ENCODE data around the gene SERTAD3.
A peak's percentile ranks its signal among the peaks of the same experiment; 100 is the strongest.
"Not testable (repeated sequence)": the region's sequence is repeated elsewhere in the genome, so short reads cannot be mapped to it uniquely, and the experiment has no call there.

SERTAD3 gene

DNA sequence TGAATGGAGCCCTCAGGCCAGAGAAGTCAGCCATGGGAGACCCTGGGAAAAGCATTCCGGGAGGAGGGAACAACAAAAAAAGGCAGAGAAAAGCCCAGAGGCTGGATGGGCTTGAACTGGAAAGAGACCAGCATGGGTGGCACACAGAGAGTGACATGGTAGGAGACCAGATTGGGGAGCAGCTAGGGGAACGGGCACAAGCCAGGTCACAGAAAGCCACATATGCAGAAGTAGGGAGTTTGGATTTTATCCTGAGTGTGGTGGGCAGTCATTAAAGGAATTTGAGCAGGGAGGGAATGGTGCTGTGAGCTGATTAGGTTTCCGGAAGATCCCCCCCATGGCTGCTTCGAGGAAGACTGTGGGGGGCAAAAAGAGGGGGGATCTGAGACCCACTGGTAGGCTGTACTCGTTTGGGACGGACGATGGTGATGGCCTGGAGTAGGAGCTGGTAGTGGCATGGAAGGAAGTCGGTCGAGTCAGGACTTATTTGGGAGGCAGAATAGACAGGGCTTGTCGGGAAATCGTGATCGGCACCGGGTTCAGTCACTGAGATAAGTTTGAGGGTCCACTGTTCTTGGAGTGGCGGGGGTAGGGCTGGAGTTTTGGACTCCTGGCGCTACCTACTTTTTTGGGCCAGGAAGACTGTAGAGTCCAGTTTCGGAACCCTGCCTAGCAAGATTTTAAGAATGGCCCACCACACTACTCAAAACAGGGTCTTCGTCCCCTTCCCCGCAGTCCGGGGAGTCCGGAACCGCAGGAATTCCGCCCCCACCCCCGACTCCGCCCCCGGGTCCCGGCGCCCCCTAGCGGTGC lies 19.3 kb downstream of the SERTAD3 start:
- no peak for DNase-seq

DNA sequence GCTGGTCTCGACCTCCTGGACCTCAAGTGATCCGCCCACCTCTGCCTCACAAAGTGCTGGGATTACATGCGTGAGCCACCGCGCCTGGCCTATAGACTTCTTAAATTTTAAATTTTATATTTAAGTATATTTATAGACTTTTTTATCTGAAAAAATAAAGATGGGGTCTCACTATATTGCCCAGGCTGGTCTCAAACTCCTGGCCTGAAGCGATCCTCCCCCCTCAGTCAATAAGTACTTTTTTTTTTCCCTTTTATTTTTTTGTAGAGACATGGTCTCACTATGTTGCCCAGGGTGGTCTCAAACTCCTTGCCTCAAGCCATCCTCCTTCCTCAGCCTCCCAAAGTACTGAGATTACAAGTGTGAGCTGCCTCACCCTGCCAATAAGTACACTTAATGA lies 20.2 kb downstream of the SERTAD3 start:
- no peak for DNase-seq

DNA sequence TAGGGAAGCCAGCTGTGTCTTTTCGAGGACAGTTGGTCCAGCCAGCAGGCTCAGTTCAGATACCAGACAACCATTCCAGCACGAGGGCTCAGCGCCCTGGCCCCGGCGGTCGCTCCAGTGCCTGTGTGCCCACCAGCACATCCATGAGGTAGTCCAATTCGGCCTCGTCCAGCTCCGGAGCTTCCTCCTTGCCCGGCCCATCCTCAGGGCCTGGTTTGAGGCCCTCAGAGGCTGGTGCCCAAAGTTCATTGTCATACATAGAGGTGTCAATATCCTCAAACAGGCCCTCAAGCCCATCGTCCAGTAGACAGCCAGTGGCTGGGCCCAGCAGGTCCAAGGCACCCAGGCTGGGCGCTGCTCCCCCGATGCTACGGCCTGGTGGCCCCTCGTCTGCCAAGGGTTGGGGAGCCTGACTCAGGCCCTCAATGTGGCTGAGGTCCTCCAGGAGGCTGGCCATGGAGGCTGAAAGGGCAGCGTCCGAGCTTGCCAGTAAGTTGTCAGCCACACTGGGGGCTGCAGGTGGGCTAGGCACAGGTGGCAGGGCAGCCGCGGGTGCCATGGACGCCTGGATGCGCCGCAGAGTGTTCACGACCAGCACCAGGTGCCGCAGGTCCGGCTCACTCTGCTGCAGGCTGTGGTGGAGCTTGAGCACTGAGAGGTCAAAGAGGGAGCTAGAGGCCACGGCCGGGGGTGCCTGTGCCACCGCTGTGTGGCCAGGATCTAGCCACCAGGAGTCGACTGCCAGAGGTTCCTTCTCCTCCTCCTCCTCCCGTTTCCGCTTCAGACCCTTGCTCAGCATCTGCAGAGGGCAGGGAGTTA lies 21.2 kb downstream of the SERTAD3 start:
- no peak for DNase-seq

DNA sequence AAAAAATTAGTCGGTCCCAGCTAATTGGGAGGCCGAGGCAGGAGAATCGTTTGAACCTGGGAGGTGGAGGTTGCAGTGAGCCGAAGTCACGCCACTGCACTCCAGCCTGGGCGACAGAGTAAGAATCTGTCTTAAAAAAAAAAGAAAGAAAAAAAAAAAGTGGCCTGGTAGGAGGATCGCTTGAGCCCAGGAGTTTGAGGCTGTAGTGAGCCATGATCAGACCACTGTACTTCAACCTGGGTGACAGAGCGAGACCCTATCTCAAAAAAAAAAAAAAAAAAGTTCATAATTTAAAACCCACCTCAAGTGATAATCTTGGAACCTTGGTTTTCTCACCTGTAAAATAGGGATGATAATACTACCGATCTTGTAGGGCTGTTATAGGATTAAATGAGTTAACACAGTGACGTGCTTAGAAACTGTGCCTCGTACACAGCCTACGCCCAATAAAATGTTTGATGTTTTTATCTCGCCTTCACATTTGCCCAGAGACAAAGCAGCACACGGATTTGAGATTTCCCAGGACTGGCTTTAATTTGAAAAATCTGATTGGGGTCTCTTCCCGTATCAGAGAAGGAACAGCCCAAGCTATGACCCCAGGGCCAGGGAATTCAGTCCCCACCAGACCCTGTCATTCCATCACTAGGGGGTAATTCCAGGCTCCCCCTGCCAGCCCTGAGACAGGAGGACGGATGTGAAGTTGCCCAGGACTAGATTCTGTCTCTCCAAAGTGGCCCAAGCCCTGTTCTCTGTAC lies 22.0 kb downstream of the SERTAD3 start:
- DNase-seq, result no peak

DNA sequence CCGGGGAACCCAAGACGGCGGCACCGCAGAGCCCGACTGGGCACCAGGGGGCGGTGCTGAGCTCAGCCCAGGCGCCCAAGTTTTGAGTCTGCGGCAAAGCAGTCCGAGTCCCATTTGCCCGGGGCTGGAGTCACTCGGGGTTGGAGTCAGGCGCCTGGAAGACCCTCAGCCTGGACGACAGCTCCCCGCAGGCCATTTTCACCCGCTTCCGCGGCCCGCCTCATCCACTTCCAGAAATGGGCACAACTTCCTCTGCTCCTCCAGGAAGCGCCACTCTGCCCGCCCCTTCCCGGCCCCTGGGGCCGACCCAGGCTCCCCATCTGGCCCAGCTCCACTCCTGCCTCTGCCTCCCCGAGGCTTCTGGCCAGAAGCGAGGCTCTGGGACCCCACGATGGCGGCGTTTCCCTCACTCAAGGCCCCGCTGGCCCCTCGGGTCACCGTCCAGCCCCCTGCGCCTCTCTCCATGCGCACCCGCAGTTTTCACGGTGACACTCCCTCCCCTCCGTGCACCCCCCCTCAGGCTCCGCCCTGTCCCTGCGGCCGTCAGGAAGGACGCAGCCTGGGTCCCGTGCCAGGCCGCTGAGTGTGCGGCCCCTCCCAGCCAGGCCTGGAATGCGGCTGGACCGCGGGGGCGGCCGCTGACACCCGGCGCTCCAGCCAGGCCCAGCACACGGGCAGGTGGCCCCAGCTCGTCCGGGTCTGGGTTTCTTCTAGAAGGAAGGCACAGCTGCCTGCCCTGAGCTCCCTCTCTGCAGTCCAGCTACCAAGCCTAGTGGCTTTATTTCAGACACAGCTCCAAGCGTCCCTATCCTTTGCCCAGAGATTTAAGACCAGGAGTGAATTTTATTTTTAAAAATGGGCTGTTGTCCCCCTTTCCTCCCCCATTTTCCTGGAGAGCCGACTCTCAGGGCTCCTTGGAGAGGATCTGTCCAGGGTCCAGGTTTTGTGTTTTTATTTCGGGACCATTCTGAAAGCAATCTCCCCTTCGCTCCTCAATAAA lies 23.1 kb downstream of the SERTAD3 start:
- peak; percentile 77 to 85 for DNase-seq

DNA sequence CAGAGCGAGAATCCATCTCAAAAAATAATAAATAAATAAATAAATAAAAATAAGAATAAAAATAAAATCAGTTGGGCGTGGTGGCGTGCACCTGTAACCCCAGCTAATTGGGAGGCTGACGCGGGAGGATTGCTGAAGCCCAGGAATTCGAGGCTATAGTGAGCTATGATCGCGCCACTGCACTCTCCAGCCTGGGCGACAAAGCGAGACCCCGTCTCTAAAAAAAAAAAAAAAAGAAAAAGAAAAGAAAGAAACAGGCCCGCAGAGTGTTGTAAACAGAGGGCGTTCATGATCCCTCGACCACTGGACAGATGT lies 23.7 kb downstream of the SERTAD3 start:
- no peak for DNase-seq

DNA sequence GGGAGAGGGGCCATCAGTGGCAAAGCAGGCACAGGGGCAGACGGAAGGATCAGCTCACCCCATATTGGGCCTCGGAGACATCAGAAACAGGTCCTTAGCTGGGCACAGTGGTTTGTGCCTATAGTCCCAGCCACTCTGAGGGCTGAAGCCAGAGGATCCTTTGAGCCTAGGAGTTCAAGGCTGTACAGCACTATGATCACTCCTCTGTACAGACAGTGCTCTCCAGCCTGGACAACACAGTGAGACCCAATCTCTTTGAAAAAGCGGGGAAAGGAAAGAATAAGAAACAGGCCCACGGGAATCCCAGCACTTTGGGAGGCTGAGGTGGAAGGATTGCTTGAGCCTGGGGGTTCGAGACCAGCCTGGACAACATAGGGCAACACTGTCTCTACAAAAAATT lies 24.4 kb downstream of the SERTAD3 start:
- no peak for DNase-seq

DNA sequence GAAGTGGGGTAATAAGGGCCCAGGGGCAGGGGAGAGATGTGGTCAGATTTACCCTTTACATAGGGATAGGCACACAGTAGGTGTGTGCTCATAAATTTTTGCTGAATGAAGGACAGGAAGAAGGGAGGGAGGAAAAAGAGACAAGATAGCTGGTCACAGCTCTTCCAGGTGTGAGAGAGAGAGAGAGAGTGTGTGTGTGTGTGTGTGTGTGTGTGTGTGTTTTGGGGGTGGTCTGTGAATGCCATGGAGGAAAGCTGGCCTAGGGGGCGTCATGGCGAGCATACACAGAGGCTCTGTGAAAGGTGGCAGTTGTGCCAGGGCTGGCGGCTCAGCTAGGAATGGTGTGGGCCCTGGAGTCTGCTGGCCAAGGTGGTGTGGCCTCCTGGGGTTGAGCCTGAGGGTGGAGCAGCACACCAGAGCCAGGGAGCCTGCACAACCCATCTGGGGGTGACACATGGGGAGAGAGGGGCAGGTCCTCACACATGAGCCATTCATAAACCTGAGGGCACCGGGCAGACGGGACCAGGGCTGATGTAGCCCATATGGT lies 25.0 kb downstream of the SERTAD3 start:
- no peak for DNase-seq

DNA sequence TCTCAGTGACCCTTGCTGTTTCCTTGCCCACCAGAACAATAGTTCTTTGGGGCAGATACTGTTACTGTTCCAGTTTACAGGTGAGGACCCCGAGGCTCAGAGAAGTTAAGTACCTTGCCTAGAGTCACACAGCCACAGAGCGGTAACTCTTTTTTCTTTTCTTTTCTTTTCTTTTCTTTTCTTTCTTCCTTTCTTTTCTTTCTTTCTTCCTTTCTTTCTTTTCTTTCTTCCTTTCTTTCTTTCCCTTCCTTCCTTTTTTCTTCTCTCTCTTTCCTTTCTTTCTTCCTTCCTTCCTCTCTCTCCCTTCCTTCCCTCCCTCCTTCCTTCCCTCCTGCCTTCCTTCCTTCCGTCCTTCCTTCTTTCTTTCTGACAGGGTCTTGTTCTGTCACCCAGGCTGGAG lies 26.1 kb downstream of the SERTAD3 start:
- no peak for DNase-seq

DNA sequence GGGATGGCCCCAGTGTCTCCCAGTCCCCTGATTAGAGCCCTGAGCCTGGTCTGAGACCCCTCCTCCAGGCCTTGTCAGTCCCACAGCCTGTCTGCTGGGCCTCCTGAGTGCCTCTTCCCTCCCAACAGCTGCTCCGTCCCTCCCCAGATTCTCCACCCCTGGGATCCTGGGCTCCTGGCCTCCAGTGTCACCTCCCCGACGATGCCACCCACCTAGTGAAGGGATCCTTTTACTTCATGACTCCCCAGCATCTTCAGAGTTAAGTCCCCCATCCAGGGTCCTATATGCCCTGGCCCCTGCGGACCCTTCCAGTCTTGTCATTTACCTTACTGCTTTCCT lies 26.5 kb downstream of the SERTAD3 start:
- DNase-seq, result no peak

DNA sequence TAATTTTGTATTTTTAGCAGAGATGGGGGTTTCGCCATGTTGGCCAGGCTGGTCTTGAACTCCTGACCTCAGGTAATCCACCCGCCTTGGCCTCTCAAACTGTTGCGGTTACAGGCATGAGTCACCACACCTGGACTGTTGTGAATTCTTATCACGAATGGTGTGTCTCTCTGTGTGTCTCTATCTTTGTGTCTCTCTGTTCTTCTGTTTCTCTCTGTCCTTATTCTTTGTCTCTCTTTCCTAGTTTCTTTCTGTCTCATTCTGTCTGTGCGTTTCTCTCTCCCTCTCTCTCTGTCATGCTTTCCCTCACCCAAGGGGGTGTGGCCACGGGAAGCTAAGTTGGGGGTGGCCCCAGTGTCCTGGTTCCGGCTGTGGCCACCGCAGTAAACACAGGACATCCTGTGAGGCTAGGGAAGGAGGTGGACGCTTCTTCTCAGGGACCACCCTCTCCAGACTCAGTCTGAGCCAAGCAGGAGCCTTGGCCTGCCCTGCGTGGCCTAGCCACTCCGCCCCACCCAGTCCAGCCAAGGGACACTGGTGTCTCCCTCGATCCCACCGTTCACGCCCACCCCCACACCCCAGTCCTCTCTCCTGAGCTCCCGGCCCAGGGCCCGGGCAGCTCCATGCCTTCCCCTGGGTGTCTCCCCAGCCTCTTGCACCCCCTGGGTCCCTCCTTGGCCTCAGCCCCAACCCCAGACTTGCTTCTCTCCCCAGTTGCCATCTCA lies 27.1 kb downstream of the SERTAD3 start:
- no peak for DNase-seq

DNA sequence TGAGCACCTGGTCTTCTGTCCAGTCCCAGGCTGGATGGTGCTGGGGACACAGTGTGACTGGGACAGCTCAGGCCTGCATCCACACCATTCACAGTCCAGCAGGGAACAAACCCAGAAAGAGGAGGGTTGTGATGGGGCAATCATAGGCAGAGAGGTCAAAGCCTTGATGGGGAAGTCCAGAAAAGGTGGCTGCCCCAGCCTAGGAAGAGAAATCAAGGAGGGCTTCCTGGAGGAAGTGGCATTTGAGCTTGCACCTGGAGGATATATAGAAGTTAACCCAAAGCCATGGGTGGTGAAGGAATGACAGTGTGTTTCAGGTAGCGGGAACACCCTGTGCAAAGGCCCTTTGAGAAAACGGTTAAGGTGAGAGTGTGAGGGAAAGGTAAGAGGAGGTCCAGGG lies 28.4 kb downstream of the SERTAD3 start:
- DNase-seq, result no peak

DNA sequence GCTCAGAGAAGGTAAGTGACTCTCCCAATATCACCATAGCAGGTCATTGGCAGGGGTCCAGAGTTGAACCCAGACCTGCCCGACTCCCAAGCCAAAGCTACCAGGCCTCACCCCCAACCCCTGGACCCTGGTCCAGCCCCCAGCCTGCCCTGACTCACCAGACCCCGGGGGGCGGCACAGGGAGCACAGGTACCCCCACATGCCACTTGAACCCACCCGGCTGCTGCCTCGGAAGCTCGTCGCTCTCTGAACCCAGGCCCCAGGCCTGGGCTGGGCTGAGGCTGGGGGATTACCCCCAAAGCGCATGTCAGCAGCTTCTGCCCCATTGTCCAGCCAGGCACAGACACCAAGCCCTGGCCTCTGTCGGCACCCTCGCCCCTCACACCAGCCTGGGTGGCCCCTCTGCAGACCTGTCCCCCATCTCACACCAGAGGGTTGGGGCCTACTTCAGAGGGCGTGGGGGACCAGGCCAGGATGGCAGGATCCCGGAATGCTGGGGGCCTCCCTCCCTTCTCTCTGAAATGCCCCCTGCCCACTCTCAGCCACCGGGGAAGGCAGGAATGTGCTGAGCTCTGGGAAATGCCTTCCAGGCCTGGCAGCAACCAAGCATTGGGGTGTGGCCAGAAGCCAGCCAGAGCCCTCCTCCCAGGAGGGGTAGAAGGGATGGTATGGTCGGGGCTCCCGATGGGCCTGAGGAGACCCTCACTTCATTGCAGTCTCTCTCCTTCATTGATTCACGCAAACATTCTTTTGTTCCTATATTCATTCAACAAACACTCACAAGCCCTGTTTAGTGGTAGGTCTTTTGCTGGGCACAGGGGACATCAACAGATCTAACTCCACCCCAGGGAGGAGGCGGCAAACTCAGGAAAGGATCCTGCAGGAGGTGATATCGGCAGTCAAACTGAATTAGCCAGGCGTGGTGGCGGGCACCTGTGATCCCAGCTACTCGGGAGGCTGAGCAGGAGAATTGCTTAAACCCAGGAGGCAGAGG lies 29.3 kb downstream of the SERTAD3 start:
- DNase-seq, result no peak

DNA sequence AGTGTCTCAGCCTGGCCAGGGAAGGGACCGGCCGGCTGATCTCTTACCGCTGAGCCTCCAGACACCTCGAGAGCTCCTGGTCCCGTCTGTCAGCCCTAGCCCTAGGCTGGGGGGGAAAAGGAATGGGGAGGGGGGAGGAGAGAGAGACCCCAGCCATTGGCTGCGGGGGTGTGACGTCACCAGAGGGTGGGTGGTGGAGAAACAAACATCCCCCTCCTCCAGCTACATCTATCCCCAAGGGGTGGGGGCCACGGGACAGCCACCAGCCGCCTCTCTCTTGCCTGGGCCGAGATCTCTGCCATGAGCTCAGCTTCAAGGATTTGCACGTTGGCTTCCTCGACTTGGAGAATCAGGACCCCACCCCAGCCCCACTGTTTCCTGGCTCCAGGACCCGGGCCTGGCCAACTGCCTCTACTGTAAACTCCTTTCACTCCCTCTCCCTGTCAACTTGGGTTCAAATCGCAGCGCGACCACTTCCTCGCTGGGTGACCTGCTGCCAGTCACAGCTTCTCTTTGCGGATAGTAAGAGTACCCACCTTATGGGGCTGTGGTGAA lies 30.8 kb downstream of the SERTAD3 start, which contains the start of gene PRX:
Gene PRX, minus strand, starts transcription at position 88 of the 555 bp plus-strand sequence. CDS start 5,446 bp downstream, outside the sequence.
- DNase-seq, result no peak

DNA sequence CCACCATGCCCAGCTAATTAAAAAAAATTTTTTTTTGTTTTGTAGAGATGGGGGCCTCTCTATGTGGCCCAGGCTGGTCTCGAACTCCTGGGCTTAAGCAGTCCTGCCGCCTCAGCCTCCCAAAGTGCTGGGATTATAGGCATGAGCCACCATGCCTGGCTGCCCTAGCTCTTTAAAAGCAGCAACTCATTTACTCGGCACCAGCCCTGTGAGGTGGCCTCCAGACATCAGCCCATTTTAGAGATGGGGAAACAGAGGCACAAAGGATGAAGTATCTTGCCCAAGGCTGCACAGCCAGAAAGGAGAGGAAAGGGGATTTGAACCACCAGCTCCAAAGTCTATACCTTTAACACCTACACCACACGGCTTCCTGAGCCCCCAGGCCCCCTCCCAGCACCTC lies 31.3 kb downstream of the SERTAD3 start:
- DNase-seq, result no peak

DNA sequence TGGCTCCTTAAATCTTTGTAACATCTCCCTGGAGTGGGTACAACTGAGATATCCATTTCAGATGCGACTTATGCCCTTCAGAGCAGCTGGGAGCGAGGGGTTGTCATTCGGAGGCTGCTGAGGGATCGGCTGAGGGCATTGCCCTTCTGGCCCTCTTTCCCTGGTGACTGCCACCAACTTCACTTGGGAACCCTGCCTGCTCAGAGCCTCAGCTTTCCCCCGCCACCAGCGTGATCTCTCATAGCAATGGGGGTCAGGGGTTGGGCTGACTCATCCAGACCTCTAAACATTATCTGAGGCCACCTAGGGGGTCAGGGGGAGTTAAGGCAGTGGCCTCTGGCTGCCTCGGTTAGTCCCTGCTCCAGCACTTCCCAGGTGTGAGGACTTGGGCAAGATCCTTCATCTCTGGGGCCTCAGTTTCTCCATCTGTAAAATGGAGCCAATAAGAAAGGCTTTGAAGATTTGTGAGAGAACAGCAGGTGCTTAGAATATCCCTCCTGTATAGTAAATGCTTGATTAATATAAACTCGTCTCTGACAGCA lies 32.1 kb downstream of the SERTAD3 start:
- no peak for DNase-seq

DNA sequence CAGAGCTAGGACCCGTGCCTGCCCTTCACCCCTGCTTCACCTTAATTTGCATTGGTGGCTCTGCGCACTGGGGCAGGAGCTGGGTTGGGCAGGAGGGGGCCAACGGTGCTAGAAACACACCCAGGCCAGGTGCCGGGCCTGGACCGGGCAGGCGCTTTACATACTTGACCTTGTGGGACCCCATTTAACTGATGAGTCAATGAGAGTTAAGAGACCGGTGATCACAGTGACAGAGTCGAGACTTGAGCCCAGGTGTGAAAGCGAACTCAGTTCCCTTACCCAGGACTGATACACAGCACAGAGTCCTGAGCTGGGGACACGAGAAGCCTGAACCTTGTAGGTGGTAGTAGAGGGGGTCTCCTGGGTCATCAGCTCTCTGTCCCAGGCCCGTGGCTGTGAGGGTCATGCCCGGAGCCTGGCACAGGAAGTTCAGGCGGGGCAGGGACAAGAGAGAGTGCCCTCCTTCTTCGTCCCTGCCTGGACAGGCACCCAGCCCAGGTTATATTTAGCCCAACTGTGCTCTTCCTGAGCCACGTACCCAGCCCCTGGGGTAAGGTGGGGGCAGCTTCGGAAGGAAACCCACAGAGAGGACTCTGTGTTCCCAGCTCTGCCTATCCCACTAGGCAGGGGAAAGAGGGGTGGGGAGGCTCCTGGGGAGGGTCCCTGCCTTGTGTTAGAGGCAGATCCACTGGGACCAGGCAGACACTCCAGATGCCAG lies 32.9 kb downstream of the SERTAD3 start:
- DNase-seq, result no peak

DNA sequence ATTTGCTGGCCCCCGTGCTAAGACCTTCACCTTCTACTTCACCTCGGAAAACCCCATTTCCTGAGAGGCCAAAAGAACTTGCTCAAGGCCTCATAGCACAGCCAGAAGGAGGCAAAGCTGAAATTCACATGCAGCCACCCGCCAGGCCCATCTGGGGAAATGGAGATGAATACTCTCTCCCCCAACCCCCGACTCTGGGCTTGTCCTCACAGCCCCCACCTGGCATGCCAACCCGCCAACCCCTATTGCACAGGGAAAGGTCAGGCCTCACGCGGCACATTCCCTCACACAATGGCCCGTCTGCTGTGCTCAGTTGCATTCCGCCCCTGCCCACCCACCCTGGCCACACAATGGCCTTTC lies 34.1 kb downstream of the SERTAD3 start:
- DNase-seq, result no peak

DNA sequence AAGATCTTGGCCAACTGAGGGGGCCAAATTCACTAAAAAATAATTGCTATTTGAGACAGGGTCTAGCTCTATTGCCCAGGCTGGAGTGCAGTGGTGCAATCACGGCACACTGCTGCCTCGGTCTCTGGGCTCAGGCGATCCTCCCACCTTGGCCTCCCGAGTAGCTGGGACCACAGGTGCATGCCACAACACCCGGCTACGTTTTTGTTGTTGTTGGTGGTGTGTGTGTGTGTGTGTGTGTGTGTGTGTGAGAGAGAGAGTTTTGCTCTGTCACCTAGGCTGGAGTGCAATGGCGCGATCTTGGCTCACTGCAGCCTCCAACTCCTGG lies 35.6 kb downstream of the SERTAD3 start:
- DNase-seq, result not testable (repeated sequence)

All from CD4-positive, alpha-beta T cell treated with Interferon alpha-2 for 1 hour (primary cell).